PC-9 (cell line): ENCODE measurements around the gene ADAMTS12. TPM values are rescaled to one million over a fixed set of nuclear protein-coding genes. Genes with fewer than 3 reads are reported as not detected.

Experiments used
- BruUV-seq: library from RNA; stranded (reverse); fragments of 400-500 nt; replicated peaks from 2 replicates; lab custom pipeline; 2021; lab: Mats Ljungman, UMichigan
- CTCF ChIA-PET: fragments of 300-600 bp; sonication (Branson Sonifier 250); formaldehyde crosslinking; loops from one replicate; lab custom pipeline; 2022; ENCODE audit warnings: antibody characterized with exemption; lab: Charles Lee
- POLR2A ChIA-PET: fragments of 300-600 bp; sonication (Branson Sonifier 250); formaldehyde crosslinking; loops from one replicate; lab custom pipeline; 2022; ENCODE audit warnings: antibody characterized with exemption; ENCODE audit not compliant: unreplicated experiment; lab: Charles Lee
- DNase-seq, 2 experiments: peaks; one replicate each; pipeline versions ENCODE4 v3.0.0 to v3.0.0-alpha.2; 2015 to 2022; ENCODE audit warnings: mixed read lengths in 1 of 2
- H2AFZ ChIP-seq: fragments of 200-600 bp; sonication (generic); 2 replicates; pipeline ENCODE4 v1.8.1; 2017; ENCODE audit warnings: antibody characterized with exemption
- H3F3A ChIP-seq: fragments of 200-600 bp; sonication (generic); 2 replicates; pipeline ENCODE4 v1.8.1; 2017; ENCODE audit warnings: antibody characterized with exemption, mild to moderate bottlenecking, low read depth; ENCODE audit not compliant: insufficient read depth
- H3K27ac ChIP-seq: fragments of 200-600 bp; sonication (generic); 2 replicates; pipeline ENCODE4 v1.6.1; 2016; ENCODE audit warnings: mixed run types
- H3K27me3 ChIP-seq: fragments of 200-600 bp; sonication (generic); 2 replicates; pipeline ENCODE4 v1.6.1; 2016; ENCODE audit warnings: low read depth, mixed run types; ENCODE audit not compliant: insufficient read depth
- H3K36me3 ChIP-seq: fragments of 200-600 bp; sonication (generic); 2 replicates; pipeline ENCODE4 v1.6.1; 2016; ENCODE audit warnings: low read depth, mixed run types
- H3K4me1 ChIP-seq: fragments of 200-600 bp; sonication (generic); replicated peaks from 2 replicates; pipeline ENCODE4 v1.6.1; 2016; ENCODE audit warnings: mixed run types; ENCODE audit not compliant: insufficient read depth
- H3K4me2 ChIP-seq: fragments of 200-600 bp; sonication (generic); 2 replicates; pipeline ENCODE4 v1.6.1; 2017; ENCODE audit warnings: mixed run types
- H3K4me3 ChIP-seq: fragments of 200-600 bp; sonication (generic); 2 replicates; pipeline ENCODE4 v1.6.1; 2016; ENCODE audit warnings: mixed run types
- H3K79me2 ChIP-seq: fragments of 200-600 bp; sonication (generic); 2 replicates; pipeline ENCODE4 v1.6.1; 2017; ENCODE audit warnings: low read depth, mixed run types
- H3K9me2 ChIP-seq: fragments of 200-600 bp; sonication (generic); 2 replicates; pipeline ENCODE4 v1.8.1; 2017; ENCODE audit warnings: mild to moderate bottlenecking; ENCODE audit not compliant: insufficient read depth
- H3K9me3 ChIP-seq: fragments of 200-600 bp; sonication (generic); 2 replicates; pipeline ENCODE4 v1.8.1; 2016; ENCODE audit warnings: low read depth; ENCODE audit not compliant: insufficient read depth
- H4K20me1 ChIP-seq: fragments of 200-600 bp; sonication (generic); 2 replicates; pipeline ENCODE4 v1.8.1; 2017; ENCODE audit not compliant: insufficient read depth
- CTCF ChIP-seq: fragments of 200-600 bp; sonication (generic); conservative IDR thresholded peaks from 2 replicates; pipeline ENCODE4 v1.6.1; 2017; ENCODE audit warnings: mixed run types, antibody characterized with exemption, mild to moderate bottlenecking, moderate library complexity
- EZH2 ChIP-seq: fragments of 200-600 bp; sonication (generic); IDR thresholded peaks from 2 replicates; pipeline ENCODE4 v1.8.0; 2017; ENCODE audit warnings: antibody characterized with exemption, low read depth
- intact Hi-C: fragments of 100-400 bp; cut with micrococcal nuclease; formaldehyde crosslinking; loops from one replicate; pipeline ENCODE4 v1.10.0; 2022; ENCODE audit not compliant: unreplicated experiment
- total RNA-seq: library from RNA; stranded (reverse); gene quantifications from 2 replicates; pipeline ENCODE4 v1.2.3, GENCODE V29; 2021

Gene ADAMTS12
- total RNA-seq, 1 experiment from 2014 or later: 103 TPM

- H4K20me1 ChIP-seq: no peaks in the 10 kb centered on the region
- peak overlapping the region; percentile 88 for H3K27ac ChIP-seq
- CTCF ChIA-PET: interaction anchor here (1.2 kb wide), 1 partner anchor 82 kb away, joined by 5 read pairs; no protein-coding TSS in a partner anchor
- no peak for TF ChIP-seq CTCF
- intact Hi-C loops: no loop called here
- POLR2A ChIA-PET: interaction anchor here (0.6 kb wide), 1 partner anchor 12 kb away, joined by 7 read pairs; no protein-coding TSS in a partner anchor
- no peaks in the 10 kb centered on the region for H3K9me3 ChIP-seq
- 0 out of 2 replicates have a peak overlapping the region, but pooled peaks have one; percentile 8 for H3K4me2 ChIP-seq
- H3K4me1 ChIP-seq: peaks cover 68% of the 10 kb centered on the region
- DNase-seq: no peak
- no peaks in the 10 kb centered on the region for H3K9me2 ChIP-seq
- H3K36me3 ChIP-seq: 0 out of 2 replicates have a peak, but pooled peaks cover 15% of the 10 kb centered on the region
- no peak overlapping the region for H3K4me3 ChIP-seq
- H3F3A ChIP-seq: peaks cover 43% of the 10 kb centered on the region
- peaks cover 80% of the 10 kb centered on the region for H3K79me2 ChIP-seq
- no peaks in the 10 kb centered on the region for H3K27me3 ChIP-seq
- no TSS peak for BruUV-seq
- no peak overlapping the region for H2AFZ ChIP-seq
Measured at GRCh38 chr5:33852837-33853236, 39.0 kb downstream of the ADAMTS12 start.

GRCh38 chr5:33852319-33852718, 39.5 kb downstream of the ADAMTS12 start:
- Histone ChIP-seq H3K4me2 (peak overlapping the region; percentile 74), H3K27ac (peak overlapping the region; percentile 88), H2AFZ (no peak overlapping the region), H4K20me1 (no peaks in the 10 kb centered on the region), H3K79me2 (peaks cover 80% of the 10 kb centered on the region), H3K36me3 (0 out of 2 replicates have a peak, but pooled peaks cover 15% of the 10 kb centered on the region), H3K4me1 (peaks cover 68% of the 10 kb centered on the region), H3K9me2 (no peaks in the 10 kb centered on the region), H3K27me3 (no peaks in the 10 kb centered on the region), H3K9me3 (no peaks in the 10 kb centered on the region), H3K4me3 (no peak overlapping the region), H3F3A (peaks cover 43% of the 10 kb centered on the region)
- DNase-seq: peak in 1 of 2 experiments; percentile 20
- POLR2A ChIA-PET: interaction anchor here (0.6 kb wide), 1 partner anchor 11 kb away, joined by 7 read pairs; no protein-coding TSS in a partner anchor
- no TSS peak for BruUV-seq
- TF ChIP-seq EZH2 (no peak), CTCF (no peak)
- intact Hi-C loops: no loop called here
- CTCF ChIA-PET: interaction anchor here (1.2 kb wide), 1 partner anchor 82 kb away, joined by 5 read pairs; no protein-coding TSS in a partner anchor

GRCh38 chr5:33850100-33850594, 41.6 kb downstream of the ADAMTS12 start:
- H3K27ac ChIP-seq: peak overlapping the region; percentile 88
- no peaks in the 10 kb centered on the region for H3K27me3 ChIP-seq
- H3K79me2 ChIP-seq: peaks cover 78% of the 10 kb centered on the region
- CTCF ChIA-PET: interaction anchor here (0.6 to 1.0 kb wide), 3 partner anchors 53 to 120 kb away, joined by 3 read pairs; no protein-coding TSS in a partner anchor
- POLR2A ChIA-PET: interaction anchor here (0.6 to 1.5 kb wide), 4 partner anchors 9 to 158 kb away, joined by 3 to 17 read pairs (median 5); partner anchors contain the start of gene ADAMTS12
- H2AFZ ChIP-seq: peak overlapping the region; percentile 59
- peak overlapping the region; percentile 74 for H3K4me2 ChIP-seq
- H3K4me3 ChIP-seq: peak overlapping the region; percentile 31; the same call in 1 of the 2 replicates
- peaks cover 22% of the 10 kb centered on the region for H3K36me3 ChIP-seq
- H3K4me1 ChIP-seq: peaks cover 55% of the 10 kb centered on the region
- H3K9me3 ChIP-seq: peaks cover 9% of the 10 kb centered on the region; the same call in 1 of the 2 replicates
- BruUV-seq: no TSS peak
- intact Hi-C loops: loop anchor here (1.0 kb wide), 3 partner anchors 9 to 84 kb away; no protein-coding TSS in a partner anchor
- H3K9me2 ChIP-seq: no peaks in the 10 kb centered on the region
- DNase-seq: peak; percentile 93 to 97
- peaks cover 37% of the 10 kb centered on the region for H3F3A ChIP-seq
- no peaks in the 10 kb centered on the region for H4K20me1 ChIP-seq
- no peak for TF ChIP-seq CTCF
- TF ChIP-seq EZH2: no peak
